HCT116 (cell line): ENCODE results near the gene CAMKMT. TPM values are rescaled to one million over a fixed set of nuclear protein-coding genes. Genes with fewer than 3 reads are reported as not detected.

ENCODE experiments used
- ATAC-seq: fragments of 200-7000 bp; cut with Tn5 transposase; 2 replicates; pipeline ENCODE4 v1.9.1; 2020; ENCODE audit warnings: mild to moderate bottlenecking, moderate library complexity
- BruUV-seq: library from RNA; stranded (reverse); fragments of 400-500 nt; replicated peaks from 2 replicates; lab custom pipeline; 2021; lab: Mats Ljungman, UMichigan
- CTCF ChIA-PET: fragments of 300-600 bp; sonication (Branson Sonifier 250); formaldehyde crosslinking; loops from one replicate; lab custom pipeline; 2021; ENCODE audit warnings: antibody characterized with exemption; lab: Charles Lee
- POLR2A ChIA-PET: fragments of 300-600, 350-600 bp; sonication (Branson Sonifier 250); formaldehyde crosslinking; loops from one replicate; lab custom pipeline; 2021; ENCODE audit warnings: antibody characterized with exemption; lab: Charles Lee
- RAD21 ChIA-PET, 2 experiments: fragments of 300-600 bp; sonication (Branson Sonifier 250); formaldehyde crosslinking; loops; one replicate each; lab custom pipeline; 2023; ENCODE audit warnings: low total read pairs in 2 of 2; ENCODE audit not compliant: uncharacterized antibody in 2 of 2, unreplicated experiment in 2 of 2, low non-redundant PET in 1 of 2; lab: Charles Lee
- DNase-seq: peaks from one replicate; pipeline ENCODE4 v3.0.0-alpha.2; 2010; ENCODE audit warnings: low read depth, low spot score
- H2AFZ ChIP-seq: fragments of 200-600 bp; shearing (Covaris generic), sonication (generic); 2 replicates; pipeline ENCODE4 v1.6.1; 2017; ENCODE audit warnings: low read depth, mixed run types, mixed read lengths, antibody characterized with exemption, low read length; ENCODE audit not compliant: poor library complexity, severe bottlenecking
- H3K27ac ChIP-seq: 2 replicates; pipeline ENCODE4 v1.5.1; 2012; ENCODE audit warnings: low read depth, low read length
- H3K27me3 ChIP-seq: fragments of 200-600 bp; sonication (generic); 2 replicates; pipeline ENCODE4 v1.6.1; 2016; ENCODE audit warnings: mixed run types, low read length, mixed read lengths; ENCODE audit not compliant: insufficient read depth
- H3K36me3 ChIP-seq, 2 experiments: fragments of 200-500 bp in 1 of 2; fragments of 200-600 bp in 1 of 2; sonication (Bioruptor generic) in 1 of 2; sonication (generic) in 1 of 2; 2 replicates each; pipeline versions ENCODE4 v1.5.1 to v1.6.1; 2014 to 2016; ENCODE audit warnings: low read length in 2 of 2, inconsistent platforms in 1 of 2, mixed read lengths in 1 of 2, mixed run types in 1 of 2; ENCODE audit not compliant: insufficient read depth in 2 of 2, control insufficient read depth in 1 of 2
- H3K4me1 ChIP-seq, 2 experiments: fragments of 200-600 bp in 1 of 2; sonication (generic) in 1 of 2; 2 replicates each; pipeline versions ENCODE4 v1.5.1 to v1.6.1; 2012 to 2017; ENCODE audit warnings: low read length in 2 of 2, inconsistent platforms in 1 of 2, mild to moderate bottlenecking in 1 of 2, mixed read lengths in 1 of 2, mixed run types in 1 of 2, moderate library complexity in 1 of 2; ENCODE audit not compliant: insufficient read depth in 2 of 2, control insufficient read depth in 1 of 2
- H3K4me2 ChIP-seq: fragments of 200-600 bp; sonication (generic); 2 replicates; pipeline ENCODE4 v1.6.1; 2017; ENCODE audit warnings: mixed run types, low read length, mixed read lengths
- H3K4me3 ChIP-seq, 2 experiments: fragments of 200-600 bp in 1 of 2; sonication (generic) in 1 of 2; replicated peaks in 1 of 2; 2 replicates each; pipeline ENCODE4 v1.5.1; 2011 to 2016; ENCODE audit warnings: low read length in 2 of 2, control low read depth in 1 of 2, low read depth in 1 of 2, mild to moderate bottlenecking in 1 of 2, mixed read lengths in 1 of 2, mixed run types in 1 of 2
- H3K79me2 ChIP-seq: fragments of 200-600 bp; sonication (generic); 2 replicates; pipeline ENCODE4 v1.6.1; 2017; ENCODE audit warnings: mild to moderate bottlenecking, mixed run types, low read length, moderate library complexity, mixed read lengths; ENCODE audit not compliant: insufficient read depth
- H3K9ac ChIP-seq: fragments of 200-600 bp; sonication (generic); 2 replicates; pipeline ENCODE4 v1.6.1; 2016; ENCODE audit warnings: low read length, mixed read lengths
- H3K9me2 ChIP-seq: fragments of 200-600 bp; sonication (generic), shearing (Covaris generic); 2 replicates; pipeline ENCODE4 v1.6.1; 2017; ENCODE audit warnings: mixed run types, mild to moderate bottlenecking, moderate library complexity; ENCODE audit not compliant: insufficient read depth
- H3K9me3 ChIP-seq, 2 experiments: fragments of 200-500 bp in 1 of 2; fragments of 200-600 bp in 1 of 2; sonication (Bioruptor generic) in 1 of 2; sonication (generic) in 1 of 2; 2 replicates each; pipeline ENCODE4 v1.6.1; 2014 to 2017; ENCODE audit warnings: low read length in 2 of 2, mixed read lengths in 2 of 2, inconsistent platforms in 1 of 2, low read depth in 1 of 2, mild to moderate bottlenecking in 1 of 2, mixed run types in 1 of 2, moderate library complexity in 1 of 2; ENCODE audit not compliant: control insufficient read depth in 1 of 2, insufficient read depth in 1 of 2
- H4K20me1 ChIP-seq: fragments of 200-600 bp; sonication (generic), shearing (Covaris generic); 2 replicates; pipeline ENCODE4 v1.6.1; 2017; ENCODE audit warnings: mixed run types, mild to moderate bottlenecking, moderate library complexity; ENCODE audit not compliant: insufficient read depth
- CBX3 ChIP-seq: IDR thresholded peaks from 2 replicates; pipeline ENCODE4 v1.6.1; 2012; ENCODE audit warnings: low read depth
- ELF1 ChIP-seq: IDR thresholded peaks from 2 replicates; pipeline ENCODE4 v1.6.1; 2012; ENCODE audit warnings: low read depth, borderline replicate concordance
- FOSL1 ChIP-seq: IDR thresholded peaks from 2 replicates; pipeline ENCODE4 v1.6.1; 2012; ENCODE audit warnings: low read depth
- POLR2A ChIP-seq: IDR thresholded peaks from 2 replicates; pipeline ENCODE4 v1.7.0; 2011; ENCODE audit warnings: borderline replicate concordance; ENCODE audit not compliant: insufficient read depth, insufficient read length; ENCODE audit errors: extremely low read depth
- RAD21 ChIP-seq: IDR thresholded peaks from 2 replicates; pipeline ENCODE4 v1.6.1; 2012; ENCODE audit warnings: low read depth, mild to moderate bottlenecking
- SRF ChIP-seq: IDR thresholded peaks from 2 replicates; pipeline ENCODE4 v1.6.1; 2012; ENCODE audit warnings: low read depth
- YY1 ChIP-seq: IDR thresholded peaks from 2 replicates; pipeline ENCODE4 v1.6.1; 2011; ENCODE audit warnings: low read length, low read depth, moderate library complexity, mild to moderate bottlenecking; ENCODE audit not compliant: insufficient replicate concordance; ENCODE audit errors: extremely low read depth
- ZFX ChIP-seq: fragments of 450-650 bp; IDR thresholded peaks from 2 replicates; pipeline ENCODE4 v1.6.1; 2017
- intact Hi-C: fragments of 100-400 bp; cut with micrococcal nuclease; formaldehyde crosslinking; loops from 2 replicates; pipeline ENCODE4 v1.10.0; 2022
- total RNA-seq: library from RNA; stranded (reverse); gene quantifications from one replicate; pipeline ENCODE4 v1.2.1, GENCODE V29; 2021; ENCODE audit not compliant: unreplicated experiment
- TF ChIP-seq, protein P1 (sequence below): IDR thresholded peaks from 2 replicates; pipeline ENCODE4 v1.6.1; 2011; ENCODE audit warnings: mild to moderate bottlenecking, low read length, moderate library complexity; ENCODE audit not compliant: insufficient replicate concordance; ENCODE audit errors: extremely low read depth
- TF ChIP-seq, protein P2 (sequence below): IDR thresholded peaks from 2 replicates; pipeline ENCODE4 v1.6.1; 2012; ENCODE audit warnings: low read depth

Gene CAMKMT
- total RNA-seq, 1 experiment from 2014 or later, result 10.6 TPM

DNA sequence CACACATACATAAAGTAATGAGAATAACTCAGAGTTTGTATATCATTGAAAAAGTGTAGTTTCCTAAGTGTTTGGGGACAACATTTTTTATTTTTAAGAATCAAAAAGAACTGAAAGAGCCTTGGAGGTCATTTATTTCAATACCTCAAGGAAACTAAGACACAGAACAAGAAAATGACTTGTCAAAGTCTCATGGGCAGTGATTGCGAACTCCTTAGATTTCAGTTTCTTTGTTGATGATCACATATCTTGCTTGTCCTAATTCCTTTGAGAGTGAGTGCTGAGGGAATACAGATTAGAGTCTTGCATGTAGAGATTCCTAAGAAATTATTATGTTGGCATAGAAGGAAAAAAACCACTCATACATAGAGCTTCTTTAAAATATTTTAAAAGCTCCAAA lies 243.8 kb downstream of the CAMKMT start:
- no peak overlapping the region for H3K9ac ChIP-seq
- DNase-seq, result no peak
- no peaks in the 10 kb centered on the region for H3K9me3 ChIP-seq
- no peak for ATAC-seq
- no peak overlapping the region for H3K4me2 ChIP-seq
- no peaks in the 10 kb centered on the region for H3K79me2 ChIP-seq
- no peaks in the 10 kb centered on the region for H3K36me3 ChIP-seq
- no peaks in the 10 kb centered on the region for H3K4me1 ChIP-seq
- H3K4me3 ChIP-seq, result no peak overlapping the region
- no peaks in the 10 kb centered on the region for H4K20me1 ChIP-seq
- no peak overlapping the region for H3K27ac ChIP-seq
- TF ChIP-seq POLR2A (no peak), FOSL1 (no peak), ZFX (no peak), ELF1 (no peak), SRF (no peak), CBX3 (no peak), YY1 (no peak), RAD21 (no peak)
- TF ChIP-seq, protein P1, sequence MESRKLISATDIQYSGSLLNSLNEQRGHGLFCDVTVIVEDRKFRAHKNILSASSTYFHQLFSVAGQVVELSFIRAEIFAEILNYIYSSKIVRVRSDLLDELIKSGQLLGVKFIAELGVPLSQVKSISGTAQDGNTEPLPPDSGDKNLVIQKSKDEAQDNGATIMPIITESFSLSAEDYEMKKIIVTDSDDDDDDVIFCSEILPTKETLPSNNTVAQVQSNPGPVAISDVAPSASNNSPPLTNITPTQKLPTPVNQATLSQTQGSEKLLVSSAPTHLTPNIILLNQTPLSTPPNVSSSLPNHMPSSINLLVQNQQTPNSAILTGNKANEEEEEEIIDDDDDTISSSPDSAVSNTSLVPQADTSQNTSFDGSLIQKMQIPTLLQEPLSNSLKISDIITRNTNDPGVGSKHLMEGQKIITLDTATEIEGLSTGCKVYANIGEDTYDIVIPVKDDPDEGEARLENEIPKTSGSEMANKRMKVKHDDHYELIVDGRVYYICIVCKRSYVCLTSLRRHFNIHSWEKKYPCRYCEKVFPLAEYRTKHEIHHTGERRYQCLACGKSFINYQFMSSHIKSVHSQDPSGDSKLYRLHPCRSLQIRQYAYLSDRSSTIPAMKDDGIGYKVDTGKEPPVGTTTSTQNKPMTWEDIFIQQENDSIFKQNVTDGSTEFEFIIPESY, result no peak
- TF ChIP-seq, protein P2, sequence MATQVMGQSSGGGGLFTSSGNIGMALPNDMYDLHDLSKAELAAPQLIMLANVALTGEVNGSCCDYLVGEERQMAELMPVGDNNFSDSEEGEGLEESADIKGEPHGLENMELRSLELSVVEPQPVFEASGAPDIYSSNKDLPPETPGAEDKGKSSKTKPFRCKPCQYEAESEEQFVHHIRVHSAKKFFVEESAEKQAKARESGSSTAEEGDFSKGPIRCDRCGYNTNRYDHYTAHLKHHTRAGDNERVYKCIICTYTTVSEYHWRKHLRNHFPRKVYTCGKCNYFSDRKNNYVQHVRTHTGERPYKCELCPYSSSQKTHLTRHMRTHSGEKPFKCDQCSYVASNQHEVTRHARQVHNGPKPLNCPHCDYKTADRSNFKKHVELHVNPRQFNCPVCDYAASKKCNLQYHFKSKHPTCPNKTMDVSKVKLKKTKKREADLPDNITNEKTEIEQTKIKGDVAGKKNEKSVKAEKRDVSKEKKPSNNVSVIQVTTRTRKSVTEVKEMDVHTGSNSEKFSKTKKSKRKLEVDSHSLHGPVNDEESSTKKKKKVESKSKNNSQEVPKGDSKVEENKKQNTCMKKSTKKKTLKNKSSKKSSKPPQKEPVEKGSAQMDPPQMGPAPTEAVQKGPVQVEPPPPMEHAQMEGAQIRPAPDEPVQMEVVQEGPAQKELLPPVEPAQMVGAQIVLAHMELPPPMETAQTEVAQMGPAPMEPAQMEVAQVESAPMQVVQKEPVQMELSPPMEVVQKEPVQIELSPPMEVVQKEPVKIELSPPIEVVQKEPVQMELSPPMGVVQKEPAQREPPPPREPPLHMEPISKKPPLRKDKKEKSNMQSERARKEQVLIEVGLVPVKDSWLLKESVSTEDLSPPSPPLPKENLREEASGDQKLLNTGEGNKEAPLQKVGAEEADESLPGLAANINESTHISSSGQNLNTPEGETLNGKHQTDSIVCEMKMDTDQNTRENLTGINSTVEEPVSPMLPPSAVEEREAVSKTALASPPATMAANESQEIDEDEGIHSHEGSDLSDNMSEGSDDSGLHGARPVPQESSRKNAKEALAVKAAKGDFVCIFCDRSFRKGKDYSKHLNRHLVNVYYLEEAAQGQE, result no peak
- TF ChIP-seq, all 23 proteins: peak for 0
- CTCF ChIA-PET, result no interaction called here
- POLR2A ChIA-PET, result no interaction called here
- RAD21 ChIA-PET, result no interaction called here
- no peaks in the 10 kb centered on the region for H3K27me3 ChIP-seq
- no peak overlapping the region for H2AFZ ChIP-seq
- no TSS peak for BruUV-seq
- intact Hi-C loops, result no loop called here
- 0 out of 2 replicates have a peak, but pooled peaks cover 3% of the 10 kb centered on the region for H3K9me2 ChIP-seq
